Liver (tissue), 3 donors: Measurements from ENCODE around the gene APEX1.

Experiments
- GABPA ChIP-seq, 2 donors: IDR thresholded peaks in 1 of 2; conservative IDR thresholded peaks in 1 of 2; 2 replicates each; pipeline ENCODE4 v1.6.1; 2016; ENCODE audit warnings: antibody characterized with exemption in 2 of 2, mild to moderate bottlenecking in 1 of 2, moderate library complexity in 1 of 2
- RAD21 ChIP-seq, 2 donors: IDR thresholded peaks; 2 replicates each; pipeline ENCODE4 v1.6.1; 2016; ENCODE audit warnings: antibody characterized with exemption in 2 of 2, mild to moderate bottlenecking in 2 of 2
- TAF1 ChIP-seq: conservative IDR thresholded peaks from 2 replicates; pipeline ENCODE4 v1.6.1; 2016; ENCODE audit warnings: antibody characterized with exemption, mild to moderate bottlenecking
- TF ChIP-seq, protein P1 (sequence below): IDR thresholded peaks from 2 replicates; pipeline ENCODE4 v1.6.1; 2016; ENCODE audit warnings: antibody characterized with exemption
- TF ChIP-seq, protein P2 (sequence below): fragments of 150-350 bp; IDR thresholded peaks from 2 replicates; pipeline ENCODE4 v1.5.1; 2017; ENCODE audit warnings: improper control_type of control experiment, low read depth, low read length; ENCODE audit not compliant: missing input control
- TF ChIP-seq, protein P3 (sequence below): IDR thresholded peaks from 2 replicates; pipeline ENCODE4 v1.6.1; 2016; ENCODE audit warnings: antibody characterized with exemption, mild to moderate bottlenecking
- donor health status: healthy.
- donor health status: healthy.

DNA sequence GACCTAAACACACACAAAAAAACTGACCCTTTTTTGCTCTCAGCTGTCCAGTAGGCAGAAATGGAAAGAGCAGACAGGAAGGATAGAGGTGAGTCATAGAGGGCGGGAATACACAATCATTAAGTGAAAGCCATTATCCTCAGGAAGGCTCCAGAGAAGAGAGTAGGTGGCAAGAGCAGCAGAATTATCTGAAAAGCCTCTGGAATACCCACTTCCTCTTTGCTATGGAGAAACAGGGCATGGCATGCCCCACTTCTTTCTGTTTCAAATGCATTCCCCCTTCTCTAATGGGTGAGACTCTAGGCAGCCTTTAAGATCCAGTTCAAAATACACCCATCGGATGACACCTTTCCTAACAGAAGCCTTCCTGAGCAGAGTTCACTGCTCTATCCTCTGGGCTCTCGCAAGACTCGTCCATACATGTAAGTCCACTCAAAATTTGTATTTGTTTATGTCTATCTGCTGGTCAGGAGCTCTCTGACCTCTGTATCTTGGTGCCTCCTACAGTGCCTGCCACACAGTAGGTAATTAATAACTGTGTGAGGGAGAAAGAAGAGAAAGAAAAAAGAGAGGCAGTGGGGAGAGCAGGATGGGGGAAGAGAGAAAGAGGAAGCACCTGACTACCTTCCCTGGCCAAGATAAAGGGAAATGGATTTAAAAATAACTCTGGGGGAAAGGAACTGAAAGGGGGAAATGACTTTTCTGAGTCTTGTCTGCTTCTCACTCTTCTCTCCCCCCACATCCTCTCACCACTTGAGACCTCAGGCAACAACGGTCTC lies 27.6 kb upstream of the APEX1 start:
- TF ChIP-seq, protein P1, sequence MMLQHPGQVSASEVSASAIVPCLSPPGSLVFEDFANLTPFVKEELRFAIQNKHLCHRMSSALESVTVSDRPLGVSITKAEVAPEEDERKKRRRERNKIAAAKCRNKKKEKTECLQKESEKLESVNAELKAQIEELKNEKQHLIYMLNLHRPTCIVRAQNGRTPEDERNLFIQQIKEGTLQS, result no peak
- TF ChIP-seq TAF1 (no peak), RAD21 (IDR thresholded peaks at IDR 0.05) (no peak), GABPA (IDR thresholded peaks at IDR 0.05 in 1 of 2, conservative IDR thresholded peaks at IDR 0.05 in 1 of 2) (no peak)
- TF ChIP-seq, protein P2, sequence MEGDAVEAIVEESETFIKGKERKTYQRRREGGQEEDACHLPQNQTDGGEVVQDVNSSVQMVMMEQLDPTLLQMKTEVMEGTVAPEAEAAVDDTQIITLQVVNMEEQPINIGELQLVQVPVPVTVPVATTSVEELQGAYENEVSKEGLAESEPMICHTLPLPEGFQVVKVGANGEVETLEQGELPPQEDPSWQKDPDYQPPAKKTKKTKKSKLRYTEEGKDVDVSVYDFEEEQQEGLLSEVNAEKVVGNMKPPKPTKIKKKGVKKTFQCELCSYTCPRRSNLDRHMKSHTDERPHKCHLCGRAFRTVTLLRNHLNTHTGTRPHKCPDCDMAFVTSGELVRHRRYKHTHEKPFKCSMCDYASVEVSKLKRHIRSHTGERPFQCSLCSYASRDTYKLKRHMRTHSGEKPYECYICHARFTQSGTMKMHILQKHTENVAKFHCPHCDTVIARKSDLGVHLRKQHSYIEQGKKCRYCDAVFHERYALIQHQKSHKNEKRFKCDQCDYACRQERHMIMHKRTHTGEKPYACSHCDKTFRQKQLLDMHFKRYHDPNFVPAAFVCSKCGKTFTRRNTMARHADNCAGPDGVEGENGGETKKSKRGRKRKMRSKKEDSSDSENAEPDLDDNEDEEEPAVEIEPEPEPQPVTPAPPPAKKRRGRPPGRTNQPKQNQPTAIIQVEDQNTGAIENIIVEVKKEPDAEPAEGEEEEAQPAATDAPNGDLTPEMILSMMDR, result no peak
- TF ChIP-seq, protein P3, sequence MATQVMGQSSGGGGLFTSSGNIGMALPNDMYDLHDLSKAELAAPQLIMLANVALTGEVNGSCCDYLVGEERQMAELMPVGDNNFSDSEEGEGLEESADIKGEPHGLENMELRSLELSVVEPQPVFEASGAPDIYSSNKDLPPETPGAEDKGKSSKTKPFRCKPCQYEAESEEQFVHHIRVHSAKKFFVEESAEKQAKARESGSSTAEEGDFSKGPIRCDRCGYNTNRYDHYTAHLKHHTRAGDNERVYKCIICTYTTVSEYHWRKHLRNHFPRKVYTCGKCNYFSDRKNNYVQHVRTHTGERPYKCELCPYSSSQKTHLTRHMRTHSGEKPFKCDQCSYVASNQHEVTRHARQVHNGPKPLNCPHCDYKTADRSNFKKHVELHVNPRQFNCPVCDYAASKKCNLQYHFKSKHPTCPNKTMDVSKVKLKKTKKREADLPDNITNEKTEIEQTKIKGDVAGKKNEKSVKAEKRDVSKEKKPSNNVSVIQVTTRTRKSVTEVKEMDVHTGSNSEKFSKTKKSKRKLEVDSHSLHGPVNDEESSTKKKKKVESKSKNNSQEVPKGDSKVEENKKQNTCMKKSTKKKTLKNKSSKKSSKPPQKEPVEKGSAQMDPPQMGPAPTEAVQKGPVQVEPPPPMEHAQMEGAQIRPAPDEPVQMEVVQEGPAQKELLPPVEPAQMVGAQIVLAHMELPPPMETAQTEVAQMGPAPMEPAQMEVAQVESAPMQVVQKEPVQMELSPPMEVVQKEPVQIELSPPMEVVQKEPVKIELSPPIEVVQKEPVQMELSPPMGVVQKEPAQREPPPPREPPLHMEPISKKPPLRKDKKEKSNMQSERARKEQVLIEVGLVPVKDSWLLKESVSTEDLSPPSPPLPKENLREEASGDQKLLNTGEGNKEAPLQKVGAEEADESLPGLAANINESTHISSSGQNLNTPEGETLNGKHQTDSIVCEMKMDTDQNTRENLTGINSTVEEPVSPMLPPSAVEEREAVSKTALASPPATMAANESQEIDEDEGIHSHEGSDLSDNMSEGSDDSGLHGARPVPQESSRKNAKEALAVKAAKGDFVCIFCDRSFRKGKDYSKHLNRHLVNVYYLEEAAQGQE, result no peak
